Midbrain (tissue), 1 donor: ENCODE data around the gene JMJD1C.
"Not testable (repeated sequence)": the region's sequence is repeated elsewhere in the genome, so short reads cannot be mapped to it uniquely, and the experiment has no call there.

ENCODE experiments used
- DNase-seq: peaks from one replicate; lab custom pipeline; 2025; lab: John Stamatoyannopoulos, UW

Gene JMJD1C

DNA sequence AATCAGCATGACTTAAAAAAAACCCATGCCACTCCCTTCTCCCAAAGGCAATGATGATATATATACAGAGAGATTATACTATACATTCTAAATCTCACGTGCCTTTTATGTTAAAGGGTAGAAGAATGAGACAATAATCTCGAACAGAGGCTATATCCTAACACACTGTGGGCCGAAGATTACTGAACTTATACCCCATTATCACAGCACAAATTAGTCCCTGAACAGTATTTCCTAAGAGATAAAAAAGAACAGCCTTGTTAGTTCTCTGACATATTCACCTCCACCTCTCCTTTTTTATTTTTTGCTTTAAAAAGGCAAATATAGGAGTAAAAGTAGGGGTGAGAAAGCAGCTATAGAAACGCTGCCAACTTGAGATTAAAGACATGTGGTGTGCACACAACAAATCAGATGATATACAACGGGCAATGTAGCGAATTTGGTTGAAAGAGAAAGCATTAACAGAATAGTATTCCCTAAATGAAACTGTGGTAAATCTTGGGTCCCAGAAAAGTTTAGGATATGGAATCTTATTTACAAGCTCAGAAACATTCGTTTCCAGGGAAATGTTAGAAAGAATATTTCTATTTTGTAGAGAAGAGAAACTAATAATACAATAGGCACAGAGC is 69.5 kb downstream of the JMJD1C start:
- no peak for DNase-seq

DNA sequence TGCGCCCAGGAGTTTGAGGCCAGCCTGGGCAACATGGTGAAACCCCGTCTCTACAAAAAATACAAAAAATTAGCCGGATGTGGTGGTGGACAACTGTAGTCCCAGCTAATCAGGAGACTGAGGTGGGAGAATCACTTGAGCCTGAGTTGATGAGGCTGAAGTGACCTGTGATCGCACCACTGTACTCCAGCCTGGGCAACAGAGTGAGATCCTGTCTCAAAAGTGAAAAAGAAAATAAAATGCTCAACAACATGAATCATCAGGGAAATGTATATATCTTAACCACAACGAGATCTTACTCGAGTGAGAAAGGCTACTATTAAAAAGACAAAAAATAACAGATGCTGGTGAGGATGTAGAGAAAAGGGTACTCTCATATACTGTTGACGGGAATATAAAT is 72.7 kb downstream of the JMJD1C start:
- DNase-seq = no peak

DNA sequence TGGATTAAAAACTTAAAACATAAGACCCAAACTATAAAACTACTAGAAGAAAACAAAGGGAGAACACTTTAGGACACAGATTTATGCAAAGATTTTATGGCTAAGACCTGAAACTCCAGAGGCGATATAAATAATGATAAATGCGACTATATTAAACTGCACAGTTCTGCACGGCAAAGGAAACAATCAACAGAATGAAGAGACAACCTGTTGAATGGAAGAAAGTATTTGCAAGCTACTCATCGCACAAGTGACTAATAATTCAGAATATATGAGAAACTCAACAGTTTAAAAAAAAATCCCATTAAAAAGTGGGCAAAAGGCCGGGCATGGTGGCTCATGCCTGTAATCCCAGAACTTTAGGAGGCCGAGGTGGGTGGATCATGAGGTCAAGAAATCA is 73.6 kb downstream of the JMJD1C start:
- no peak for DNase-seq

DNA sequence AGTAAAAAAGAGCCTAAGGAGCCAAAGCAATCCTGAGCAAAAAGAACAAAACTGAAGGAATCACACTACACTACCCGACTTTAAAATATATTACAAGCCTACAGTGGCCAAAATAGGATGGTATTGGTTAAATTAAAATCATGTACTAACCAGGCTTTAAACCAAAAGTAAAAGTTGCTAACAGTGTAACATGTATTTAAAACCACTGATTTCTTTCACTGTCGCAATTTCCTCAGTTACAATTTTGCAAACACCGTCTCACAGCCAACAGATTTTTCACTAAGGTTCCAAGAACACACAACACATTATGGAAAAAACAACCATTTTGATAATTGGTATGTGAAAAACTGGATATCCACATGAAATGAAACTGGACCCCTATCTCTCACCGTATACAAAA is 74.0 kb downstream of the JMJD1C start:
- no peak for DNase-seq

DNA sequence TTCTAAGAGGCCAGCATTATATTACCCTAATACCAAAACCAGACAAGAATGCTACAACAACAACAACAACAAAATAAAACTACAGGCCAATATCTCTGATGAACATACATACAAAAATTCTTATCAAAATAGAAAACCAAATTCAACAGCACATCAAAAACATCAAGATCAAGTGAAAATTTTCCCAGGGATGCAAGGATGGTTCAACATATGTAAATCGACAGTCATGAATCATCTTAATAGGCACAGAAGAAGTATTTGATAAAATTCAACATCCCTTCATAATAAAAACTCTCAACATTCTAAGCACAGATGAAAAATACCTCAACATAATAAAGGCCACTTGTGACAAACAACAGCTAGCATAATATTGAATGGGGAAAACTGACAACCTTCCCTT is 75.3 kb downstream of the JMJD1C start:
- DNase-seq = no peak

DNA sequence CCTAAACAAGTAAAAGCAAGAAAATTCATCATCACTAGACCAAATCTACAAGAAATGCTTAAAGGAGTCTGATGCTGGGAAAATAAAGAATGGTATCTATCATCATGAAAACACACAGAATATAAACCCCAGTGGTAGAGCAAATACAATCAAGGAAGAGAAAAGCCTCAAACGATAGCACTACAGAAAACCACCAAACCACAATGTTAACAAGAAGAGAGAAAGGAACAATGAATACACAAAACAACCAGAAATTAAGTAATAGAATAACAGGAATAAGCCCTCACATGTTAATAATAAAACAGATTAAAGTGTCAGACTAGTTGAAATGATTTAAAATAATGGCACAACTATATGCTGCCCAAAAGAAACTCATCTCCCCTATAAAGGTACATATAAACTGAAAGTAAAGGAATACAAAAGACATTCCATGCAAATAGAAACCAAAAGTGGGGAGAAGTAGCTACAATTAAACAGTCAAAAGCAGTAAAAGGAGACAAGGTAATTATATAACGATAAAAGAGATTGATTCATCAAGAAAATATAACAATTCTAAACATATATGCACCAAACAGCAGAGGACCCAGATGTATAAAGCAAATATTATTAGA is 77.3 kb downstream of the JMJD1C start:
- no peak for DNase-seq

DNA sequence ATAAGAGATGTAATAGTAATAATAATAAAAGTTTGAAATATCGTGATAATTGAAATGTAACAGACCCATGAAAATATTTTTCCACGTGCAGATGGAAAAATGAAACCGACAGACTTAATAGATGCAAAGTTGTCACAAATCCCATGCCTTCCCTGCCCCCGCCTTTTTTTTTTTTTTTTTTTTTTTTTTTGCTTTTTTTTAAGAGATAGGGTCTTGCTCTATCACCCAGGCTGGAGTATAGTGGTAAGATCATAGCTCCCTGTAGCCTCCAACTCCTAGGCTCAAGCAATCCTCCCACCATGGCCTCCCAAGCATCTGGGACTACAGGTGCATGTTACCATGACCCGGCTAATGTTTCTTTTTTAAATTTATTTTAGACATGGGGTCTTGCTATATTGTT is 80.5 kb downstream of the JMJD1C start:
- no peak for DNase-seq

DNA sequence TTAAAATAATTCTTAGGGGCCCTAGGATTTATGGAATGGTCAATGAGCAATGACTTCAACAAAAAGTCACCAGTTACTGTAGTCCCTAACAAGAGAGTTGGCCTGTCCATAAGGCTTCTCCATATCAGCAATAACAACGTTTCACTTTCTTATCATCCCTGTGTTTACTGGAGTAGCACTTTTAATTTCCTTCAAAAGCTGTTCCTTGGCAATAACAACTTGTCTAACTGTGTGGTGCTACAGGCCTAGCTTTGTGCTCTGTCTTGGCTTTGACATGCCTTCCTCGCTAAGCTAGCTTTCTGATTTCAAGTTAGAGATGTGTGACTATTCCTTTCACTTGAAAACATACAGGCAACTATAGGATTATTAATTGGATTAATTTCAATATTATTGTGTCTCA is 81.1 kb downstream of the JMJD1C start:
- no peak for DNase-seq

DNA sequence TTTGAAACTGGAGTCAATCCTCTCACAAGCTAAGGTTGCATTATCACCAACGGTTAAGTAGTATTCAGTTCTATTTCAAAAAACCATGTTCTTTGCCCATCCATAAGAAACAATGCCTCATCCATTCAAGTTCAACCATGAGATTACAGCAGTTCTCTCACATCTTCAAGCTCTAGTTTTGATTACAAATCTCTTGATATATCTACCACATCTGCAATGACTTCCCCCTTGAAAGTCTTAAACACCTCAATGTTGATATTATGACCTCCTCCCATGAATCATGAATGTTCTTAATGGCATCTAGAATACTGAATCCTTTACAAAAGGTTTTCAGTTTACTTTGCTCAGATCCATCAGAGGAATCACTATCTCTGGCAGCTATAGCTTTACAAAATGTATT is 81.8 kb downstream of the JMJD1C start:
- DNase-seq = no peak

DNA sequence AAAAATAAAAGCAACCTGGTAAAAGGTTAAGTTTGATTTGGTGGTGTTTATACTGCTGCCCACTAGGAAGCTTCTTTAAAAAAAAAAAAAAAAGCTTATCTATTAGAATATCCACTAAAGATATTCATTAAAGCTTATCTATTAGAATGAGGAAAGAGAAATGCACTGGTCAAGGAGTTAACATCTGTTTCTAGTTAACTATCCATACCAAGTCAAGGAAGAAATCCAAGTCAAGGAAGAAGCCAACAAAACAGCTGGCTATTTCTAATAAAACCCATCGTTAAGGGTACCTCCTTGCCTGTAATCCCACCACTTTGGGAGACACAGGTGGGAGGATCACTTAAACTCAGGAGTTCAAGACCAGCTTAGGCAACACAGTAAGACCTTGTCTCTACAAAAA is 82.6 kb downstream of the JMJD1C start:
- DNase-seq = no peak

DNA sequence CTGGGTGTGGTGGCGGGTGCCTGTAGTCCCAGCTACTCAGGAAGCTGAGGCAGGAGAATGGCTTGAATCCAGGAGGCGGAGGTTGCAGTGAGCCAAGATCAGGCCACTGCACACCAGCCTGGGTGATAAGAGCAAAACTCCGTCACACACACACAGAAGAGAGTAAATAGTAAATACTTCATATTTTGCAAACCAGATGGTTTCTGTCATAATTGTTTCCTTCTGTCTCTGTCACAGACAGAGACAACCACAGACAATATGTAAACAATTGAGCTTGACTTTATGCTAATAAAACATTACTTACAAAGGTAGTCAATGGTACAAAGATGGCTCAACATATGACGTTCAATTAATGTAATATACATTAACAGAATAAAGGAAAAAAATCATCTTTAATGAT is 83.7 kb downstream of the JMJD1C start:
- no peak for DNase-seq

DNA sequence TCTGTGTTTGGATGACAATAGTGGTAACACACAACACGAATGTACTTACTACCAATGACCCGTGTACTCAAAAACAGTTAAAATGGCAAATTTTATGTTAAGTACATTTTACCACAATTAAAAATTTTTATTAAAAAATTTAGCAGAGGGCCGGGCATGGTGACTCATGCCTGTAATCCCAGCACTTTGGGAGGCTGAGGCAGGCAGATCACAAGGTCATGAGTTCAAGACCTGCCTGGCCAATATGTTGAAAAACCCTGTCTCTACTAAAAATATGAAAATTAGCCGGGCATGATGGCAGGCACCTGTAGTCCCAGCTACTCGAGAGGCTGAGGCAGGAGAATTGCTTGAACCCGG is 88.5 kb downstream of the JMJD1C start:
- DNase-seq = not testable (repeated sequence)

DNA sequence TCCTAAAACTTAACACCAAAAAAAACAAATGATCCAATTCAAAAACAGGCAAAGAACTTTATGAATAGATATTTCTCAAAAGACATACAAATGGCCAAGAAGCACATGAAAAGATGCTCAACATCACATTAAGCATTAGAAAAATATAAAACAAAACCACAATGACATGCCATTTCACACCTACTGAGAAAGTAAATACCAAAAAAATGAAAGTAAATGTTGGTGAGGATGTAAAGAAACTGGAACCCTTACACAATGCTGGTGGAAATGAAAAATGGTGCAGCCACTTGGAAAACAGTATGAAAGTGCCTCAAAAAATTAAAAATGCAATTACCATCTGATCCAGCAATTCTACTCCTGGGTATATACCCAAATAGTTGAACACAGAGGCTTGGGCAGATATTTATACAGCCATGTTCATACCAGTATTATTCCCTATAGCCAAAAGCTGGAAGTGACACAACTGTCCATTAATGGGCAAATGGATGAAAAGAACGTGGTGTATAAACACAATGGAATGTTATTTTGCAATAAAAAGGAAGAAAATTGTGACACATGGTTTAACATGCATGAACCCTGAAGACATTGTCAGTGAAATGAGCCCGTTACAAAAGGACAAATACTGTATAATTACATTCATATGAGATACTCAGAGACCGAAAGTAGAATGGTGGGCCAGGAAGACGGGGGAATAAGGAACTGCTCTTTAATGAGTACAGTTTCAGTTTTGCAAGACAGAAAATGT is 89.0 kb downstream of the JMJD1C start:
- DNase-seq = no peak

DNA sequence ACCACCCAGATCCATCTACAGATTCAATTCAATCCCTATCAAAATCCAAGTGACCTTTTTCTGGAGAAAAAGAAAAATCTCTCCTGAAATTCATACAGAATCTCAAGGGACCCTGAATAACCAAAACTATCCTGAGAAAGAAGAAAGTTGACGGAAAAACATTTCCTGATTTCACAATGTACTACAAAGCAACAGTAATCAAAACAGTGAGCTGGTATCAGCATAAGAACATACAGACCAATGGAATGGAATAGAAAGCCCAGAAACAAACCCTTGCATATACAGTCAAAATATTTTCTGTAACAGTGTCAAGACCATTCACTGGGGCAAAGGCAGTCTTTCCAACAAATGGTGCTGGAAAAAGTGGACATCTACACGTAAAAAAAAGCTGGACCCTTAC is 89.9 kb downstream of the JMJD1C start:
- DNase-seq = no peak

DNA sequence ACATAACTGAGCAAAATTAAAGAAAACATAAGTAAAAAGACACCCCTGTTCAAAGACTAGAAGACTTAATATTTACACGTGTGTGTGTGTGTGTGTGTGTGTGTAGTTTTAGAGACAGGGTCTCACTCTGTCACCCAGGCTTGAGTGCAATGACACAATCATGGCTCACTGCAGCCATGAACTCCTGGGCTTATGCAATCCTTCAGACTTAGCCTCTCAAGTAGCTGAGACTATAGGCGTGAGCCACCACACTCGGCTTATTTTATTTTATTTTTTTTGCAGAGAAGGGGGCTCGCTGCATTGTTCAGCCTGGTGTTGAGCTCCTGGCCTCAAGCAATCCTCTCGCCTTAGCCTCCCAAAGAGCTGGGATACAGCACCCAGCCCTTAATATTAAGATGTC is 90.3 kb downstream of the JMJD1C start:
- no peak for DNase-seq

DNA sequence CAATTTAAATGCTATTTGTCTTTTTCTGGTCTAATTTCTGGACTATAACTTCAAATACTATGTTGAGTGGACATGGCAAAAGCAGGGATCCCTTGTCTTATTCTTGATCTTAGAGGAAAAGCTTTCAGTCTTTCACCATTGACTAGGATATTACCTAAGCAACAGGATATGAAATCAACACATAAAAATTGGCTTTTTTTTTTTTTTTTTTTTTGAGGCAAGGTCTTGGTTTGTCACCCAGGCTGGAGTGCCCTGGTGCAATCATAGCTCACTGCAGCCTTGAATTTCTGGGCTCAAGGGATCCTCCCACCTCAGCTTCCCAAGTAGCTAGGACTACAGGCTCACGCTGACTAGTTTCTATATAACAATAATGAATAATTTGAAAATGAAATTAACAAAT is 90.8 kb downstream of the JMJD1C start:
- DNase-seq = no peak

DNA sequence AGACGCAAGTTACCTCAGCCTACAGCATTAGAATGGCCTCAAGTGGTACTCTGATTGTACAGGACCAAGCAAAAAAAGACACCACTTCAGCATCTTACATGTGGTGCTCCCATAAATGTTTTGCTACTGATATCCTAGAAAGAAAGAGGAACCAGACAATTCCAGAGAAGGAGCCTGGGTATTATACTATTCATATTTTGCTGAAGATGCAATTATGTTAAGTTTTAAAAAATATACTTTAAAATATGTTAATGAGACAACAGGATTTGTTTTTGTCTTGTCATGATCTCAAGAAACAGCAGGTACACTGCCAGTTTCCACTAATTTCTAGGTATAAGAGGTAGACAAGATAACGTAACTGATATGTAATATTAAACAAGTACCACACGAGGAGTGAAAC is 92.6 kb downstream of the JMJD1C start:
- no peak for DNase-seq

DNA sequence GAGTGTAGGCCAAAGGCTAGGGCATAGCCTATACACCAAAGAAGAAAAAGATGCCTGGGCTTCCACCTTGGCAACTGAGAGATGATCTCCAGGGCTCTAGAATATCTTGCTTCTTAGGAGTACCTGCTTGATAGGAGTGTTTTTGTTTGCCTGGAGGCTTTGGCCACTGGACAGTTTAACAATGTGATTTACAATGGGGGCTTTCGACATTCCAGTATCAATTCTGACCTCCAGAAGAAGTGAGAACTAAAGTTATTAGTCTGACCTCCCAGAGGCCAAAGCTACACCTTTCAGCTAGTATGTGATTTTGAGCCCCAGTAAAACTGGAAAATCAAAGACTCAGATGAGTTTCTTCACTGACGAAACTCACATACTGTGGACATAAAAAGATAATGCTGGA is 96.1 kb downstream of the JMJD1C start:
- DNase-seq = no peak

DNA sequence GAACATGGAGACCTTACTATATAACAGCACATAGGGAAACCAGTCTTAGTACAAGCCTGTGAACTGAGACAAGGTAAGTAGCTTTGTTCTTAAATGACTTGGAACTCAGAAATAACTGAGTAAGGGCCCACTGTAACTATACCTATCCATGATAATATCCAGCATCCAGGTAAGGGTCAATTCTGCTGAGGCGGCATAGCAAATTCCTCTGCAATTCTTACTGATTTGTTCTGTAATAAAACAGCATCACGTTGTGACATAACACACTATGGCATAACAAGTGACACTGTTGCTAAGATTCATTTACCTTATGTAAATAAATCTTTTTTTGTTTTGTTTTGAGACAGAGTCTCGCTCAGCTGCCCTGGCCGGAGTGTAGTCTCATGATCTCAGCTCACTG is 97.4 kb downstream of the JMJD1C start:
- DNase-seq = no peak

DNA sequence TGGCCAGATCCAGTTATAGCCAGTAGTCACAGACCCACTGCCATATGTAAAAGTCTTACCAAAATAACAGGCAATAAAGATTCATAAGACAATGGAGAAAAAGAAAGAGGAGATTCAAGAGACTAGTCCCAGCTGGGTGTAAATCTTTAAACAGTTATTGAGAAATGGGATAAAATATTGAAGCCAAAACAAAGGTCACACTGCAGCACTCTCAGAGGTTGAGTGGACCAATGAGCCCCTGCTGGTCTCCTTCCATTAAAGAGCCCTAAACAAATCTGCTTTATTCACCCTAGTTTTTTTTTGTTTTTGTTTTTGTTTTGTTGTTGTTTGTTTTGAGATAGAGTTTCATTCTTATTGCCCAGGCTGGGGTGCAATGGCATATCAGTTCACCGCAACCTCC is 98.8 kb downstream of the JMJD1C start:
- no peak for DNase-seq

DNA sequence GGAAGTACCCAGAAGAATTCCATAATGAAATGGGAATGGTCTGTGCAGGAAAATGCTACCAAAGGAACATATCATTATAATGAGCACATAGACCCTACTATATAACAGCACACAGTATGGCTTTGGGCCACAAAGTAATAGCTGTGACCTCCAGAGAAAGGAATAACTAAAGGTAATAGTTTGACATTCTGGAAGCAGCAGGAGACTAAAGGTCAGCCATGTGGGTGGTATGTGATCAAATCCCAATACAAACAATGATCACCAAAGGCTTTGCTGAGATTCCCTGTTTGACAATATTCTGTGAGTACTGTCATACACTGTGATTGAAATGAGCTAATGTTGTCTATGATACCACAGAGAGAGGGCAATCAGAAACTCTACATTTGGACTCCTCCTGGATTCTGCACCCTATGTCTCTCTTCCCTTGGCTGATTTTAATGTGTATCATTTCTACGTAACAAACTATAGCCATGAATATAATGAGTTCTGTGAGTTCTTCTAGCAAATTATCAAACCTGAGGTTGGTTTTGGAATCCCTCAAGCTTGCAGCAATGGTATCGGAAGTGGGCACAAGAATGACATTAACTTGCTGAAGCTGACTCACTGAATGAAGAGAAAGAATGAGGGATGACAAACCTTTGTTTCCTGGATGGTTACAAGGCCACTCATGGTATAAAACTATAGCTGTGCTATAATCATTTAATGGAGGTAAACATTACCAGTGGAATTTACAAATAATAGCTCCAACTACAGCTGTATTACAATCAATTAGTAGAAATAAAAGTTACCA is 99.6 kb downstream of the JMJD1C start:
- no peak for DNase-seq

DNA sequence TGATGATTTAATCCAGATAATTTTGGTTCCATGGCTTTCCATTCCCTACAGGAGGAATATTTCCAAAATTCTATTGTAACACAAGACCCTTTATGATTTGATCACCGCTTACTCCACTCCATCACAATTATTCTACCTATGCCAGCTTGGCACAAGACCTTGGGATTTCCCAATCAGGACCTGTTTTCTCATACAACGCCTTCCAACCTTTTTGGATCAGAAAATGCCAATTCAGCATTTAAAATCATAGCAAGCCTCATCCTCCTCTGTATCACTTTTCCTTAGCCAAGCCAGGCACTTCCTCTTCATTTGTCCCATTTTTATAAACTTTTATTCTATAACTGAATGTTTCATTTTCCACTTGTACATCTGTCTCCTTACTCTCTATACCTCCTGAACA is 100.9 kb downstream of the JMJD1C start:
- no peak for DNase-seq

DNA sequence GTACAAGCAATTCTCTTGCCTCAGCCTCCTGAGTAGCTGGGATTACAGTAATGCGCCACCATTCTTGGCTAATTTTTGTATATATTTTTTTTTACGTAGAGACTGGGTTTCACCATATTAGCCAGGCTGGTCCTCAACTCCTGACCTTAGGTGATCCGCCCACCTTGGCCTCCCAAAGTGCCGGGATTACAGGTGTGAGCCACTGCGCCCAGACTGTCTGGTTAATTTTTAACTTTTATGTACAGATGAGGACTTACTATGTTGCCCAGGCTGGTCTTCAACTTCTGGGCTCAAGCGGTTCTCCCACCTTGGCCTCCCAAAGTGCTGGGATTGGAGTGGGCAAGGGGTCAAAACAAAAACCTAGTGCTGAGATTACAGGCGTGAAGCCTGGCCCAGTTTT is 101.8 kb downstream of the JMJD1C start:
- no peak for DNase-seq
